ENCODE data around the gene GRIK4.

Gene GRIK4

GRCh38 chr11:120511820-120512738 lies 531 bp downstream of the GRIK4 start:
- peak; percentile 34 for DNase-seq

- peak; percentile 36 for DNase-seq
Measured at GRCh38 chr11:120512739-120513435, 1.3 kb downstream of the GRIK4 start.

- no peak for DNase-seq
Measured at GRCh38 chr11:120513436-120514315, 2.1 kb downstream of the GRIK4 start.

GRCh38 chr11:120514541-120515121 lies 3.1 kb downstream of the GRIK4 start:
- DNase-seq, result no peak

- no peak for DNase-seq
Measured at GRCh38 chr11:120515186-120515723, 3.7 kb downstream of the GRIK4 start.

GRCh38 chr11:120516461-120517389 lies 5.2 kb downstream of the GRIK4 start:
- DNase-seq, result peak; percentile 25

- DNase-seq, result no peak
Measured at GRCh38 chr11:120517390-120517761, 5.8 kb downstream of the GRIK4 start.

- no peak for DNase-seq
Measured at GRCh38 chr11:120517801-120518291, 6.3 kb downstream of the GRIK4 start.

GRCh38 chr11:120518356-120518755 lies 6.8 kb downstream of the GRIK4 start:
- DNase-seq, result no peak

- DNase-seq, result no peak
Measured at GRCh38 chr11:120519474-120519873, 7.9 kb downstream of the GRIK4 start.

GRCh38 chr11:120520091-120520822 lies 8.7 kb downstream of the GRIK4 start:
- DNase-seq, result no peak

GRCh38 chr11:120521176-120521575 lies 9.6 kb downstream of the GRIK4 start:
- DNase-seq, result no peak

- DNase-seq, result no peak
Measured at GRCh38 chr11:120522021-120522420, 10.5 kb downstream of the GRIK4 start.

GRCh38 chr11:120522736-120523135 lies 11.2 kb downstream of the GRIK4 start:
- peak; percentile 50 for DNase-seq

- peak; percentile 81 for DNase-seq
Measured at GRCh38 chr11:120523196-120523595, 11.6 kb downstream of the GRIK4 start.

- no peak for DNase-seq
Measured at GRCh38 chr11:120524536-120525085, 13.1 kb downstream of the GRIK4 start.

- DNase-seq, result no peak
Measured at GRCh38 chr11:120525261-120526171, 14.0 kb downstream of the GRIK4 start.

GRCh38 chr11:120526241-120526640 lies 14.7 kb downstream of the GRIK4 start:
- no peak for DNase-seq
